ENCODE results near the gene PRKCE. TPM values are rescaled to one million over a fixed set of nuclear protein-coding genes. Genes with fewer than 3 reads are reported as not detected.

The PRKCE gene
- total RNA-seq, 1 experiment from 2014 or later, result 1.3 TPM

DNA sequence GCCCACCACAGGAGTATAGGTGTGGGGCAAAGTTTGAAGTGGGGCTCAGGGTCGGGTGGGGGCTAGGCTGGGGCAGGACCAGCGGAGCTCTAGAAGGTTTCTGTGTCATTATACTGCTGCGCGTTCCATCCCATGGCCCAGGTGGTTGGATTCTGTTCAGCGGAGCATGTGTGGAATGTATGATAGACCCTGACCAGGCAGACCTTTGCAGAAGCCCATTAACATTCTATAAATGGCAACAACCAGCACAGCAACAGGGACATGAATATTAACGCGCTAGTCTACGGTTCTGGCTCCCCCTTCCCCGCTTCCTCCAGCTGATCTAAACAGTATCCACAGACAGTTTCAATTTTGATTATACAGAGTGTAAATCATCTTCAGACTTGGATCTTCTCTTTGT is 4.1 kb upstream of the PRKCE start:
- WGBS (ENCODE audit: extremely low coverage, insufficient read length, low lambda C conversion rate), result no CpG with 5 or more reads among the region's 9 CpGs
- no peak overlapping the region for H2BK12ac ChIP-seq (ENCODE audit: insufficient read length, low read depth, low read length)

More for the DNA sequence above, 4.1 kb upstream of the PRKCE start:
- Histone ChIP-seq H4K20me1 (ENCODE audit: control insufficient read depth, insufficient read depth, insufficient read length) (peaks cover 3% of the 10 kb centered on the region), H3K9ac (ENCODE audit: extremely low read depth, insufficient read length, low read length) (no peak overlapping the region), H3K56ac (ENCODE audit: insufficient read length, low read depth, low read length) (no peak overlapping the region), H3K23ac (ENCODE audit: insufficient read length, low read depth, low read length) (no peak overlapping the region), H3K9me3 (ENCODE audit: control insufficient read depth, low read depth, low read length) (no peaks in the 10 kb centered on the region), H2AFZ (ENCODE audit: low read length) (no peak overlapping the region), H3K14ac (ENCODE audit: insufficient read depth, low read length) (no peak overlapping the region), H3K23me2 (ENCODE audit: insufficient read length, low read depth, low read length, poor library complexity, severe bottlenecking) (peaks cover 24% of the 10 kb centered on the region), H3K79me2 (ENCODE audit: insufficient read depth, low read length) (no peaks in the 10 kb centered on the region), H3K27ac (ENCODE audit: insufficient read length, low read depth, low read length) (no peak overlapping the region), H2BK15ac (ENCODE audit: low read depth, low read length) (no peak overlapping the region), H3K4ac (ENCODE audit: low read depth, low read length) (no peak overlapping the region), H2BK5ac (ENCODE audit: insufficient read length, low read length) (no peak overlapping the region), H4K5ac (ENCODE audit: insufficient read length, low read depth, low read length) (no peak overlapping the region), H3K4me1 (ENCODE audit: insufficient read depth, low read length) (no peaks in the 10 kb centered on the region), H3K27me3 (ENCODE audit: insufficient read depth, low read length) (peaks cover 28% of the 10 kb centered on the region), H4K8ac (replicated peaks; ENCODE audit: insufficient read length, low read depth, low read length) (no peak overlapping the region), H3K18ac (ENCODE audit: insufficient read length, low read depth, low read length) (no peak overlapping the region), H4K91ac (ENCODE audit: insufficient read length, low read depth, low read length) (no peak overlapping the region), H3K79me1 (ENCODE audit: insufficient read depth, low read depth, low read length, poor library complexity, severe bottlenecking) (no peaks in the 10 kb centered on the region), H2BK20ac (ENCODE audit: low read depth, low read length, poor library complexity, severe bottlenecking) (no peak overlapping the region), H2AK5ac (ENCODE audit: insufficient read length, low read length) (no peak overlapping the region), H3T11ph (ENCODE audit: low read length) (no peak overlapping the region), H3K4me2 (ENCODE audit: insufficient read depth, insufficient read length, low read length) (no peak overlapping the region), H2BK120ac (ENCODE audit: low read depth, low read length, poor library complexity, severe bottlenecking) (no peak overlapping the region)
- no peaks in the 10 kb centered on the region; a peak in 1 of 7 replicates for H3K36me3 Mint-ChIP-seq (ENCODE audit: insufficient read depth in 1 of 3, low read depth in 3 of 3)
- H3K4me3 Mint-ChIP-seq, result no peak overlapping the region
- DNase-seq, result no peak
- no peaks in the 10 kb centered on the region; a peak in 1 of 5 replicates for H3K9me3 Mint-ChIP-seq
- no peak overlapping the region for H3K27ac Mint-ChIP-seq
- H3K27me3 Mint-ChIP-seq (ENCODE audit: low read depth), result peaks cover 87% of the 10 kb centered on the region
- TF ChIP-seq, protein P1, sequence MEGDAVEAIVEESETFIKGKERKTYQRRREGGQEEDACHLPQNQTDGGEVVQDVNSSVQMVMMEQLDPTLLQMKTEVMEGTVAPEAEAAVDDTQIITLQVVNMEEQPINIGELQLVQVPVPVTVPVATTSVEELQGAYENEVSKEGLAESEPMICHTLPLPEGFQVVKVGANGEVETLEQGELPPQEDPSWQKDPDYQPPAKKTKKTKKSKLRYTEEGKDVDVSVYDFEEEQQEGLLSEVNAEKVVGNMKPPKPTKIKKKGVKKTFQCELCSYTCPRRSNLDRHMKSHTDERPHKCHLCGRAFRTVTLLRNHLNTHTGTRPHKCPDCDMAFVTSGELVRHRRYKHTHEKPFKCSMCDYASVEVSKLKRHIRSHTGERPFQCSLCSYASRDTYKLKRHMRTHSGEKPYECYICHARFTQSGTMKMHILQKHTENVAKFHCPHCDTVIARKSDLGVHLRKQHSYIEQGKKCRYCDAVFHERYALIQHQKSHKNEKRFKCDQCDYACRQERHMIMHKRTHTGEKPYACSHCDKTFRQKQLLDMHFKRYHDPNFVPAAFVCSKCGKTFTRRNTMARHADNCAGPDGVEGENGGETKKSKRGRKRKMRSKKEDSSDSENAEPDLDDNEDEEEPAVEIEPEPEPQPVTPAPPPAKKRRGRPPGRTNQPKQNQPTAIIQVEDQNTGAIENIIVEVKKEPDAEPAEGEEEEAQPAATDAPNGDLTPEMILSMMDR (conservative IDR thresholded peaks at IDR 0.05), result no peak
- H3K4me1 Mint-ChIP-seq, result peaks cover 15 to 21% of the 10 kb centered on the region in 2 experiments
